GM12878 (cell line): ENCODE results near the gene FDPS. TPM values are rescaled to one million over a fixed set of nuclear protein-coding genes. Genes with fewer than 3 reads are reported as not detected.

Experiments used
- ASH2L ChIP-seq: fragments of 300-600, 200-600 bp; sonication (generic); IDR thresholded peaks from 2 replicates; pipeline ENCODE4 v1.6.1; 2017; ENCODE audit warnings: low read depth, mild to moderate bottlenecking, borderline replicate concordance
- BCLAF1 ChIP-seq: fragments of 450-650 bp; IDR thresholded peaks from 2 replicates; pipeline ENCODE4 v1.6.1; 2017; ENCODE audit warnings: antibody characterized with exemption, mild to moderate bottlenecking, moderate library complexity
- CBX5 ChIP-seq: sonication (generic); IDR thresholded peaks from 2 replicates; pipeline ENCODE4 v1.6.1; 2016; ENCODE audit warnings: low read depth, moderate library complexity, mild to moderate bottlenecking, inconsistent platforms
- E4F1 ChIP-seq: fragments of 450-650 bp; IDR thresholded peaks from 2 replicates; pipeline ENCODE4 v1.6.1; 2018; ENCODE audit warnings: borderline replicate concordance, mild to moderate bottlenecking; ENCODE audit not compliant: partially characterized antibody
- EGR1 ChIP-seq, 2 experiments: IDR thresholded peaks; 1 replicate in 1 of 2; 2 replicates in 1 of 2; pipeline ENCODE4 v1.6.1; 2011 to 2012; ENCODE audit warnings: low read depth in 2 of 2, low read length in 2 of 2, borderline replicate concordance in 1 of 2, mild to moderate bottlenecking in 1 of 2, moderate library complexity in 1 of 2
- FOXM1 ChIP-seq: IDR thresholded peaks from 2 replicates; pipeline ENCODE4 v1.6.1; 2012; ENCODE audit warnings: low read depth, mild to moderate bottlenecking, inconsistent platforms, low read length, moderate library complexity
- IKZF1 ChIP-seq: fragments of 450-650 bp; conservative IDR thresholded peaks from 2 replicates; pipeline ENCODE4 v1.6.1; 2017; ENCODE audit warnings: antibody characterized with exemption, mild to moderate bottlenecking
- NR2C1 ChIP-seq: fragments of 450-650 bp; IDR thresholded peaks from 2 replicates; pipeline ENCODE4 v1.6.1; 2017; ENCODE audit warnings: antibody characterized with exemption, mild to moderate bottlenecking, moderate library complexity
- NRF1 ChIP-seq: conservative IDR thresholded peaks from 2 replicates; pipeline ENCODE4 v1.6.1; 2011; ENCODE audit warnings: mild to moderate bottlenecking, low read depth, low read length, improper control_type of control experiment
- RUNX3 ChIP-seq: IDR thresholded peaks from 2 replicates; pipeline ENCODE4 v1.6.1; 2012; ENCODE audit warnings: low read length, inconsistent platforms
- WRNIP1 ChIP-seq: IDR thresholded peaks from 2 replicates; pipeline ENCODE4 v1.6.1; 2011; ENCODE audit warnings: low read depth, low read length, improper control_type of control experiment, borderline replicate concordance
- ZNF24 ChIP-seq: fragments of 450-650 bp; IDR thresholded peaks from 2 replicates; pipeline ENCODE4 v1.6.1; 2017; ENCODE audit warnings: antibody characterized with exemption, mild to moderate bottlenecking
- ZZZ3 ChIP-seq: IDR thresholded peaks from 2 replicates; pipeline ENCODE4 v1.6.1; 2011; ENCODE audit warnings: low read depth; ENCODE audit not compliant: control insufficient read depth, insufficient read length
- polyA plus RNA-seq, 11 experiments: library from polyadenylated mRNA; depleted of rRNA in 4 of 11; unstranded in 6 of 11; stranded (reverse) in 5 of 11; fragments of >200 nt; fragmentation: Nextera tagmentation in 4 of 11; fragmentation: Illumina TruSeq in 1 of 11; extraction: Ambion mirVana in 4 of 11; extraction: Trizol in 1 of 11; gene quantifications; 1 replicate in 1 of 11; 2 replicates in 10 of 11; pipeline versions ENCODE4 v1.2.1 to v1.2.3, GENCODE V29; 2011 to 2016; ENCODE audit warnings: inconsistent platforms in 2 of 11, missing spikeins in 2 of 11, low read depth in 1 of 11
- total RNA-seq, 4 experiments: library from RNA; depleted of rRNA in 3 of 4; stranded (reverse); fragments of >200 nt in 3 of 4; fragmentation: Illumina TruSeq in 1 of 4; extraction: Trizol in 1 of 4; gene quantifications; 2 replicates each; pipeline versions ENCODE4 v1.2.1 to v1.2.3, GENCODE V29; 2013 to 2021
- TF ChIP-seq, protein P1 (sequence below): IDR thresholded peaks from 2 replicates; pipeline ENCODE4 v1.6.1; 2011; ENCODE audit warnings: mild to moderate bottlenecking, low read depth, low read length, moderate library complexity; ENCODE audit not compliant: insufficient replicate concordance
- TF ChIP-seq, protein P2 (sequence below): IDR thresholded peaks from 2 replicates; pipeline ENCODE4 v1.6.1; 2011; ENCODE audit warnings: borderline replicate concordance, low read depth, mild to moderate bottlenecking, moderate library complexity, mixed read lengths, low read length; ENCODE audit not compliant: insufficient read depth; ENCODE audit errors: extremely low read length
- TF ChIP-seq, protein P3 (sequence below): fragments of 450-650 bp; IDR thresholded peaks from 2 replicates; pipeline ENCODE4 v1.6.1; 2016; ENCODE audit warnings: mild to moderate bottlenecking, moderate library complexity, borderline replicate concordance

FDPS gene
- total and polyA plus RNA-seq, 10 of the 15 experiments (the other 5 are each of a cell fraction or from before 2014, with no cell fraction given) = 405 to 1,156 (median 487) TPM

DNA sequence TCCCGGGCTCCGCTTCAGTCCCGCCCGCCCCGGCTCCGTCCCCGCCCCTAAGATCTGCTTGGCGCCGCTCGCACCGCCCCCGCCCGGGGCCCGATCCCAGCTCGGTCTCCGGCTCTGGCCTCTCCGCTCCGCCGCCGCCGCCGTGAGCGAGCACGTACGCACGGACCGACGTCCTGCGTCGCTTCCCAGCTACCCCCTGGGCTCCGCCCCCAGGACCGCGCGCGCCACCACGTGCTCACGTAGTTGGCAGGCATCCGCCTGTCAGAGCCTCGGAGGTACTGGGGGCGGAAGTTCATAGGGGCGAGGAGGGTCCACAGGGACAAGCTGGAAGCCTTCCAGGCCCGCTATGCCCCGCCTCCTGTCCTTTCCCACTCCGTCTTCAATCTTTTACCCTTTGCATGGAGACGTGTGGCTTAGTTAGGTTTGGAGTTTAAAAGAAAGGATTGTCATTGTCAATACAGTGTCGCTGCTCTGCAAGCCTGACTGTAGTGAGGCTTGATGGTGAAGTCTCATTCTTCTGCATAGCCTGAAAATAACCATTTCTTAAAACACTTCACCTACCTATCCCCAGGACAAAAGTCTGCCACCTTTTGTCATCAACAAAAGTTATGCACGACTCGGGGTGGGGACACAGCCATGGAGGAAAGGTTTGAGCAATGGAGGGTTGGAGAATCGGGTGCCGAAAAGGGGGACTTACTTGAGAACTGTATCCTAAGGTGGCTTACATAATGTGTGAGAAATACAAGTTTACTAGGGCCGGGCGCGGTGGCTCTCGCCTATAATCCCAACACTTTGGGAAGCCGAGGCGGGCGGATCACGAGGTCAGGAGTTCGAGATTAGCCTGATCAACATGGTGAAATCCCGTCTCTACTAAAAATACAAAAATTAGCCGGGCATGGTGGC, 35.1 kb upstream of the FDPS start, which contains the start of gene CLK2 (continued):
- TF ChIP-seq ASH2L (no peak), EGR1 (IDR thresholded peaks at IDR 0.05; ENCODE audit: borderline replicate concordance in 1 of 2, low read depth in 2 of 2, low read length in 2 of 2) (peak; percentile 89 to 97), NR2C1 (no peak; the same call in 1 of the 2 replicates), ZZZ3 (no peak), BCLAF1 (no peak), IKZF1 (peak; percentile 68), RUNX3 (no peak), CBX5 (no peak), FOXM1 (no peak), E4F1 (no peak), WRNIP1 (no peak), ZNF24 (no peak), NRF1 (peak; percentile 23; the same call in 1 of the 2 replicates)
- TF ChIP-seq, protein P1, sequence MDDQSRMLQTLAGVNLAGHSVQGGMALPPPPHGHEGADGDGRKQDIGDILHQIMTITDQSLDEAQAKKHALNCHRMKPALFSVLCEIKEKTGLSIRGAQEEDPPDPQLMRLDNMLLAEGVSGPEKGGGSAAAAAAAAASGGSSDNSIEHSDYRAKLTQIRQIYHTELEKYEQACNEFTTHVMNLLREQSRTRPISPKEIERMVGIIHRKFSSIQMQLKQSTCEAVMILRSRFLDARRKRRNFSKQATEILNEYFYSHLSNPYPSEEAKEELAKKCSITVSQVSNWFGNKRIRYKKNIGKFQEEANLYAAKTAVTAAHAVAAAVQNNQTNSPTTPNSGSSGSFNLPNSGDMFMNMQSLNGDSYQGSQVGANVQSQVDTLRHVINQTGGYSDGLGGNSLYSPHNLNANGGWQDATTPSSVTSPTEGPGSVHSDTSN = peak; percentile 57
- TF ChIP-seq, protein P2, sequence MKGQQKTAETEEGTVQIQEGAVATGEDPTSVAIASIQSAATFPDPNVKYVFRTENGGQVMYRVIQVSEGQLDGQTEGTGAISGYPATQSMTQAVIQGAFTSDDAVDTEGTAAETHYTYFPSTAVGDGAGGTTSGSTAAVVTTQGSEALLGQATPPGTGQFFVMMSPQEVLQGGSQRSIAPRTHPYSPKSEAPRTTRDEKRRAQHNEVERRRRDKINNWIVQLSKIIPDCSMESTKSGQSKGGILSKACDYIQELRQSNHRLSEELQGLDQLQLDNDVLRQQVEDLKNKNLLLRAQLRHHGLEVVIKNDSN = peak; percentile 91
- TF ChIP-seq, protein P3, sequence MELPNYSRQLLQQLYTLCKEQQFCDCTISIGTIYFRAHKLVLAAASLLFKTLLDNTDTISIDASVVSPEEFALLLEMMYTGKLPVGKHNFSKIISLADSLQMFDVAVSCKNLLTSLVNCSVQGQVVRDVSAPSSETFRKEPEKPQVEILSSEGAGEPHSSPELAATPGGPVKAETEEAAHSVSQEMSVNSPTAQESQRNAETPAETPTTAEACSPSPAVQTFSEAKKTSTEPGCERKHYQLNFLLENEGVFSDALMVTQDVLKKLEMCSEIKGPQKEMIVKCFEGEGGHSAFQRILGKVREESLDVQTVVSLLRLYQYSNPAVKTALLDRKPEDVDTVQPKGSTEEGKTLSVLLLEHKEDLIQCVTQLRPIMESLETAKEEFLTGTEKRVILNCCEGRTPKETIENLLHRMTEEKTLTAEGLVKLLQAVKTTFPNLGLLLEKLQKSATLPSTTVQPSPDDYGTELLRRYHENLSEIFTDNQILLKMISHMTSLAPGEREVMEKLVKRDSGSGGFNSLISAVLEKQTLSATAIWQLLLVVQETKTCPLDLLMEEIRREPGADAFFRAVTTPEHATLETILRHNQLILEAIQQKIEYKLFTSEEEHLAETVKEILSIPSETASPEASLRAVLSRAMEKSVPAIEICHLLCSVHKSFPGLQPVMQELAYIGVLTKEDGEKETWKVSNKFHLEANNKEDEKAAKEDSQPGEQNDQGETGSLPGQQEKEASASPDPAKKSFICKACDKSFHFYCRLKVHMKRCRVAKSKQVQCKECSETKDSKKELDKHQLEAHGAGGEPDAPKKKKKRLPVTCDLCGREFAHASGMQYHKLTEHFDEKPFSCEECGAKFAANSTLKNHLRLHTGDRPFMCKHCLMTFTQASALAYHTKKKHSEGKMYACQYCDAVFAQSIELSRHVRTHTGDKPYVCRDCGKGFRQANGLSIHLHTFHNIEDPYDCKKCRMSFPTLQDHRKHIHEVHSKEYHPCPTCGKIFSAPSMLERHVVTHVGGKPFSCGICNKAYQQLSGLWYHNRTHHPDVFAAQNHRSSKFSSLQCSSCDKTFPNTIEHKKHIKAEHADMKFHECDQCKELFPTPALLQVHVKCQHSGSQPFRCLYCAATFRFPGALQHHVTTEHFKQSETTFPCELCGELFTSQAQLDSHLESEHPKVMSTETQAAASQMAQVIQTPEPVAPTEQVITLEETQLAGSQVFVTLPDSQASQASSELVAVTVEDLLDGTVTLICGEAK = no peak; the same call in 1 of the 2 replicates
